Uterus (tissue), 4 donors: ENCODE measurements around the gene FUCA2. TPM values are rescaled to one million over a fixed set of nuclear protein-coding genes. Genes with fewer than 3 reads are reported as not detected.
A peak's percentile ranks its signal among the peaks of the same experiment; 100 is the strongest.

Experiments
- DNase-seq, 2 donors: peaks; one replicate each; pipeline ENCODE4 v3.0.0-alpha.2; 2019 to 2020
- H3K27ac ChIP-seq, 2 donors: fragments of 200-600 bp; sonication (generic); 1 replicate in 1 of 2; 2 replicates in 1 of 2; pipeline ENCODE4 v1.5.1; 2016 to 2018
- H3K27me3 ChIP-seq, 2 donors: fragments of 200-600 bp; sonication (generic); one replicate each; pipeline ENCODE4 v1.5.1; 2018 to 2019; ENCODE audit warnings: control low read depth in 1 of 2
- H3K36me3 ChIP-seq, 2 donors: fragments of 200-600 bp; sonication (generic); one replicate each; pipeline ENCODE4 v1.5.1; 2019; ENCODE audit warnings: control low read depth in 1 of 2
- H3K4me1 ChIP-seq, 2 donors: fragments of 200-600 bp; sonication (generic); one replicate each; pipeline ENCODE4 v1.5.1; 2018 to 2019; ENCODE audit warnings: control low read depth in 1 of 2
- H3K4me3 ChIP-seq, 2 donors: fragments of 200-600 bp; sonication (generic); 1 replicate in 1 of 2; 2 replicates in 1 of 2; pipeline ENCODE4 v1.5.1; 2018 to 2019; ENCODE audit warnings: mild to moderate bottlenecking in 1 of 2
- H3K9me3 ChIP-seq, 2 donors: fragments of 200-600 bp; sonication (generic); one replicate each; pipeline ENCODE4 v1.5.1; 2019; ENCODE audit warnings: control low read depth in 1 of 2
- CTCF ChIP-seq, 4 experiments: fragments of 200-600 bp in 2 of 4; fragments of 450-650 bp in 2 of 4; sonication (generic) in 2 of 4; IDR thresholded peaks; one replicate each; pipeline ENCODE4 v1.5.1; 2016 to 2019; ENCODE audit warnings: antibody characterized with exemption in 4 of 4, mild to moderate bottlenecking in 2 of 4, moderate library complexity in 1 of 4
- POLR2A ChIP-seq, 2 donors: fragments of 450-650 bp; IDR thresholded peaks; one replicate each; pipeline ENCODE4 v1.6.1; 2016; ENCODE audit warnings: antibody characterized with exemption in 2 of 2, mild to moderate bottlenecking in 1 of 2, moderate library complexity in 1 of 2
- intact Hi-C: fragments of 100-400 bp; cut with DNase I; formaldehyde crosslinking; loops from one replicate; pipeline ENCODE4 v1.15.1; 2023; ENCODE audit warnings: low total_unique reads
- total RNA-seq, 4 donors: library from RNA; depleted of rRNA in 3 of 4; stranded (reverse); fragments of >200 nt in 3 of 4; gene quantifications; one replicate each; pipeline versions ENCODE4 v1.1.0 to v1.2.4, GENCODE V29; 2014 to 2023
- donor health status: DM: yes; HTN: yes; CAD: no.

Gene FUCA2
- 10 to 100 TPM; 15.9 to 35.7 (median 21.1) TPM for total RNA-seq

- H3K4me1 ChIP-seq, result no peaks in the 10 kb centered on the region
- no peaks in the 10 kb centered on the region for H3K27me3 ChIP-seq
- no peaks in the 10 kb centered on the region for H3K9me3 ChIP-seq
- peak within 1 kb of the TSS; percentile 84 to 85 for H3K27ac ChIP-seq
- peak in 1 of 4 experiments; percentile 8 for TF ChIP-seq CTCF (IDR thresholded peaks at IDR 0.05)
- TF ChIP-seq POLR2A (IDR thresholded peaks at IDR 0.05), result peak; percentile 27 to 67
- no peaks in the 10 kb centered on the region for H3K36me3 ChIP-seq
- peak; percentile 89 to 94 for DNase-seq
- H3K4me3 ChIP-seq, result peak within 1 kb of the TSS; percentile 75 to 88
- intact Hi-C loops, result no loop called here
Measured at GRCh38 chr6:143510991-143511891, at the start of gene FUCA2. TSS of gene FUCA2 (minus strand) at chr6:143511720. CDS start at chr6:143511634, 86 bp downstream.

- Histone ChIP-seq H3K9me3 (no peaks in the 10 kb centered on the region), H3K27me3 (no peaks in the 10 kb centered on the region), H3K4me3 (no peak overlapping the region), H3K4me1 (no peaks in the 10 kb centered on the region), H3K36me3 (no peaks in the 10 kb centered on the region), H3K27ac (no peak overlapping the region)
- no peak for DNase-seq
- TF ChIP-seq CTCF (IDR thresholded peaks at IDR 0.05) (no peak), POLR2A (IDR thresholded peaks at IDR 0.05) (no peak)
- intact Hi-C loops, result no loop called here
Measured at GRCh38 chr6:143561105-143561704, 49.7 kb upstream of the FUCA2 start.

GRCh38 chr6:143559051-143559660, 47.6 kb upstream of the FUCA2 start:
- Histone ChIP-seq H3K4me1 (no peaks in the 10 kb centered on the region), H3K9me3 (no peaks in the 10 kb centered on the region), H3K36me3 (no peaks in the 10 kb centered on the region), H3K4me3 (no peak overlapping the region), H3K27ac (no peak overlapping the region), H3K27me3 (no peaks in the 10 kb centered on the region)
- no peak for DNase-seq
- intact Hi-C loops, result no loop called here
- no peak for TF ChIP-seq POLR2A (IDR thresholded peaks at IDR 0.05)
- TF ChIP-seq CTCF (IDR thresholded peaks at IDR 0.05), result no peak

GRCh38 chr6:143556529-143556928, 45.0 kb upstream of the FUCA2 start:
- TF ChIP-seq POLR2A (IDR thresholded peaks at IDR 0.05) (no peak), CTCF (IDR thresholded peaks at IDR 0.05) (no peak)
- intact Hi-C loops, result no loop called here
- H3K9me3 ChIP-seq, result no peaks in the 10 kb centered on the region
- H3K36me3 ChIP-seq, result no peaks in the 10 kb centered on the region
- no peaks in the 10 kb centered on the region for H3K27me3 ChIP-seq
- no peaks in the 10 kb centered on the region for H3K4me1 ChIP-seq
- no peak overlapping the region for H3K27ac ChIP-seq
- DNase-seq, result no peak
- no peak overlapping the region for H3K4me3 ChIP-seq

GRCh38 chr6:143555582-143555981, 44.1 kb upstream of the FUCA2 start:
- no peak for DNase-seq
- H3K36me3 ChIP-seq, result no peaks in the 10 kb centered on the region
- intact Hi-C loops, result no loop called here
- no peak for TF ChIP-seq POLR2A (IDR thresholded peaks at IDR 0.05)
- TF ChIP-seq CTCF (IDR thresholded peaks at IDR 0.05), result no peak
- no peaks in the 10 kb centered on the region for H3K4me1 ChIP-seq
- H3K27me3 ChIP-seq, result no peaks in the 10 kb centered on the region
- H3K4me3 ChIP-seq, result no peak overlapping the region
- H3K27ac ChIP-seq, result no peak overlapping the region
- no peaks in the 10 kb centered on the region for H3K9me3 ChIP-seq
